SK-N-SH treated with all-trans-retinoic acid at 6 μM for 48 hours (cell line): ENCODE measurements around the gene QRFP.

ENCODE experiments used
- ATAC-seq: fragments of 200-7000 bp; cut with Tn5 transposase; 3 replicates; pipeline ENCODE4 v1.9.1; 2020; ENCODE audit warnings: mild to moderate bottlenecking, moderate library complexity
- ARNTL ChIP-seq: fragments of 450-650 bp; formaldehyde crosslinking; IDR thresholded peaks from 2 replicates; pipeline ENCODE4 v1.5.0; 2020; ENCODE audit warnings: low read depth, mild to moderate bottlenecking, moderate library complexity, borderline replicate concordance
- BACH2 ChIP-seq: fragments of 250-450 bp; sonication (Bioruptor Pico); IDR thresholded peaks from 2 replicates; pipeline ENCODE4 v1.9.0; 2021; ENCODE audit warnings: mild to moderate bottlenecking, borderline replicate concordance
- CSDC2 ChIP-seq: fragments of 250-450 bp; sonication (Bioruptor Pico); IDR thresholded peaks from 2 replicates; pipeline ENCODE4 v1.5.0; 2020; ENCODE audit warnings: mild to moderate bottlenecking, moderate library complexity
- ESRRG ChIP-seq: fragments of 250-450 bp; sonication (Bioruptor Pico); IDR thresholded peaks from 2 replicates; pipeline ENCODE4 v1.6.1; 2021; ENCODE audit warnings: mild to moderate bottlenecking
- GLIS3 ChIP-seq: fragments of 250-450 bp; sonication (Bioruptor Pico); IDR thresholded peaks from 2 replicates; pipeline ENCODE4 v1.5.0; 2020; ENCODE audit warnings: mild to moderate bottlenecking, moderate library complexity
- ISL1 ChIP-seq: fragments of 250-450 bp; sonication (Bioruptor Pico); IDR thresholded peaks from 2 replicates; pipeline ENCODE4 v2.1.2; 2022; ENCODE audit warnings: mild to moderate bottlenecking, moderate library complexity
- OSR1 ChIP-seq: fragments of 250-450 bp; sonication (Bioruptor Pico); IDR thresholded peaks from 2 replicates; pipeline ENCODE4 v1.8.0; 2022; ENCODE audit warnings: moderate library complexity, mild to moderate bottlenecking, inconsistent platforms
- PATZ1 ChIP-seq: fragments of 250-450 bp; sonication (Bioruptor Pico); IDR thresholded peaks from 2 replicates; pipeline ENCODE4 v1.8.0; 2020; ENCODE audit warnings: mild to moderate bottlenecking, moderate library complexity, borderline replicate concordance
- POU6F1 ChIP-seq: fragments of 250-450 bp; sonication (Bioruptor Pico); IDR thresholded peaks from 2 replicates; pipeline ENCODE4 v1.8.0; 2021; ENCODE audit warnings: low read depth, mild to moderate bottlenecking, moderate library complexity, borderline replicate concordance
- PPARA ChIP-seq: fragments of 250-450 bp; sonication (Bioruptor Pico); IDR thresholded peaks from 2 replicates; pipeline ENCODE4 v1.5.0; 2020; ENCODE audit warnings: mild to moderate bottlenecking, borderline replicate concordance
- RARB ChIP-seq: fragments of 250-450 bp; sonication (Bioruptor Pico); IDR thresholded peaks from 2 replicates; pipeline ENCODE4 v1.8.0; 2021; ENCODE audit warnings: mild to moderate bottlenecking, moderate library complexity
- SNAI2 ChIP-seq: fragments of 250-450 bp; sonication (Bioruptor Pico); IDR thresholded peaks from 2 replicates; pipeline ENCODE4 v1.5.0; 2020; ENCODE audit warnings: mild to moderate bottlenecking, moderate library complexity
- TCF4 ChIP-seq: fragments of 250-450 bp; sonication (Bioruptor Pico); IDR thresholded peaks from 2 replicates; pipeline ENCODE4 v1.8.0; 2021; ENCODE audit warnings: mild to moderate bottlenecking, moderate library complexity, borderline replicate concordance
- TOX ChIP-seq: fragments of 250-450 bp; sonication (Bioruptor Pico); IDR thresholded peaks from 2 replicates; pipeline ENCODE4 v1.8.0; 2021; ENCODE audit warnings: mild to moderate bottlenecking, moderate library complexity, borderline replicate concordance
- ZC3H10 ChIP-seq: fragments of 250-450 bp; sonication (Bioruptor Pico); IDR thresholded peaks from 2 replicates; pipeline ENCODE4 v1.5.1; 2021; ENCODE audit warnings: mild to moderate bottlenecking, moderate library complexity
- ZFP3 ChIP-seq: fragments of 250-450 bp; sonication (Bioruptor Pico); IDR thresholded peaks from 2 replicates; pipeline ENCODE4 v1.5.0; 2020; ENCODE audit warnings: mild to moderate bottlenecking, moderate library complexity
- ZFP30 ChIP-seq: fragments of 450-650 bp; formaldehyde crosslinking; IDR thresholded peaks from 2 replicates; pipeline ENCODE4 v1.5.0; 2022; ENCODE audit warnings: mild to moderate bottlenecking, moderate library complexity
- ZNF565 ChIP-seq: fragments of 450-650 bp; formaldehyde crosslinking; conservative IDR thresholded peaks from 2 replicates; pipeline ENCODE4 v1.5.0; 2020; ENCODE audit warnings: low read depth, mild to moderate bottlenecking, moderate library complexity
- ZNF70 ChIP-seq: fragments of 450-650 bp; formaldehyde crosslinking; IDR thresholded peaks from 2 replicates; pipeline ENCODE4 v1.5.0; 2020; ENCODE audit warnings: mild to moderate bottlenecking, moderate library complexity
- ZNF8 ChIP-seq: fragments of 450-650 bp; formaldehyde crosslinking; IDR thresholded peaks from 2 replicates; pipeline ENCODE4 v1.5.0; 2020; ENCODE audit warnings: mild to moderate bottlenecking, moderate library complexity
- TF ChIP-seq, protein P1 (sequence below): fragments of 250-450 bp; sonication (Bioruptor Pico); IDR thresholded peaks from 2 replicates; pipeline ENCODE4 v1.5.1; 2021; ENCODE audit warnings: mild to moderate bottlenecking, moderate library complexity
- TF ChIP-seq, protein P2 (sequence below): fragments of 250-450 bp; sonication (Bioruptor Pico); IDR thresholded peaks from 2 replicates; pipeline ENCODE4 v1.5.0; 2020; ENCODE audit warnings: mild to moderate bottlenecking, moderate library complexity
- TF ChIP-seq, protein P3 (sequence below): fragments of 250-450 bp; sonication (Bioruptor Pico); IDR thresholded peaks from 2 replicates; pipeline ENCODE4 v1.5.1; 2020; ENCODE audit warnings: low read depth, mild to moderate bottlenecking, moderate library complexity

The QRFP gene

DNA sequence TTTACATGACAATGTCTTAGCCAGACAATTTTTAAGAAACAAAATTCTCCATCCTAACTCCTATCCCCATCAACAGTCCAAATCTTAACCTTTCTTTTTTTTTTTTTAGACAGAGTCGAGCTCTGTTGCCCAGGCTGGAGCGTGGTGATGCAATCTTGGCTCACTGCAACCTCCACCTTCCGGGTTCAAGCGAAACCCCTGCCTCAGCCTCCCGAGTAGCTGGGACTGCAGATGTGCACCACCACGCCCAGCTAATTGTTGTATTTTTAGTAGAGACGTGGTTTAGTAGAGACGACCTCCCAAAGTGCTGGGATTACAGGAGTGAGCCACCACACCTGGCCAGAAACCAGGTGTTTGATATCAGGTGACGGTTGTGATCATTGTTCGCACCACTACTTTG lies 51.4 kb downstream of the QRFP start:
- TF ChIP-seq ZFP30 (CRISPR knock-in tag) (no peak), SNAI2 (CRISPR knock-in tag) (no peak), CSDC2 (CRISPR knock-in tag) (no peak), RARB (CRISPR knock-in tag) (no peak), TCF4 (CRISPR knock-in tag) (no peak), PPARA (CRISPR knock-in tag) (no peak), ZNF8 (CRISPR knock-in tag) (no peak), ZFP3 (no peak), BACH2 (no peak), ZNF70 (CRISPR knock-in tag) (no peak), ESRRG (CRISPR knock-in tag) (no peak), ARNTL (CRISPR knock-in tag) (no peak), ISL1 (CRISPR knock-in tag) (no peak), ZNF565 (CRISPR knock-in tag) (no peak), TOX (no peak), OSR1 (CRISPR knock-in tag) (no peak)
- TF ChIP-seq, protein P1, sequence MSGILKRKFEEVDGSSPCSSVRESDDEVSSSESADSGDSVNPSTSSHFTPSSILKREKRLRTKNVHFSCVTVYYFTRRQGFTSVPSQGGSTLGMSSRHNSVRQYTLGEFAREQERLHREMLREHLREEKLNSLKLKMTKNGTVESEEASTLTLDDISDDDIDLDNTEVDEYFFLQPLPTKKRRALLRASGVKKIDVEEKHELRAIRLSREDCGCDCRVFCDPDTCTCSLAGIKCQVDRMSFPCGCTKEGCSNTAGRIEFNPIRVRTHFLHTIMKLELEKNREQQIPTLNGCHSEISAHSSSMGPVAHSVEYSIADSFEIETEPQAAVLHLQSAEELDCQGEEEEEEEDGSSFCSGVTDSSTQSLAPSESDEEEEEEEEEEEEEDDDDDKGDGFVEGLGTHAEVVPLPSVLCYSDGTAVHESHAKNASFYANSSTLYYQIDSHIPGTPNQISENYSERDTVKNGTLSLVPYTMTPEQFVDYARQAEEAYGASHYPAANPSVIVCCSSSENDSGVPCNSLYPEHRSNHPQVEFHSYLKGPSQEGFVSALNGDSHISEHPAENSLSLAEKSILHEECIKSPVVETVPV (CRISPR knock-in tag), result no peak
- TF ChIP-seq, protein P2, sequence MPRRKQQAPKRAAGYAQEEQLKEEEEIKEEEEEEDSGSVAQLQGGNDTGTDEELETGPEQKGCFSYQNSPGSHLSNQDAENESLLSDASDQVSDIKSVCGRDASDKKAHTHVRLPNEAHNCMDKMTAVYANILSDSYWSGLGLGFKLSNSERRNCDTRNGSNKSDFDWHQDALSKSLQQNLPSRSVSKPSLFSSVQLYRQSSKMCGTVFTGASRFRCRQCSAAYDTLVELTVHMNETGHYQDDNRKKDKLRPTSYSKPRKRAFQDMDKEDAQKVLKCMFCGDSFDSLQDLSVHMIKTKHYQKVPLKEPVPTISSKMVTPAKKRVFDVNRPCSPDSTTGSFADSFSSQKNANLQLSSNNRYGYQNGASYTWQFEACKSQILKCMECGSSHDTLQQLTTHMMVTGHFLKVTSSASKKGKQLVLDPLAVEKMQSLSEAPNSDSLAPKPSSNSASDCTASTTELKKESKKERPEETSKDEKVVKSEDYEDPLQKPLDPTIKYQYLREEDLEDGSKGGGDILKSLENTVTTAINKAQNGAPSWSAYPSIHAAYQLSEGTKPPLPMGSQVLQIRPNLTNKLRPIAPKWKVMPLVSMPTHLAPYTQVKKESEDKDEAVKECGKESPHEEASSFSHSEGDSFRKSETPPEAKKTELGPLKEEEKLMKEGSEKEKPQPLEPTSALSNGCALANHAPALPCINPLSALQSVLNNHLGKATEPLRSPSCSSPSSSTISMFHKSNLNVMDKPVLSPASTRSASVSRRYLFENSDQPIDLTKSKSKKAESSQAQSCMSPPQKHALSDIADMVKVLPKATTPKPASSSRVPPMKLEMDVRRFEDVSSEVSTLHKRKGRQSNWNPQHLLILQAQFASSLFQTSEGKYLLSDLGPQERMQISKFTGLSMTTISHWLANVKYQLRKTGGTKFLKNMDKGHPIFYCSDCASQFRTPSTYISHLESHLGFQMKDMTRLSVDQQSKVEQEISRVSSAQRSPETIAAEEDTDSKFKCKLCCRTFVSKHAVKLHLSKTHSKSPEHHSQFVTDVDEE (CRISPR knock-in tag), result no peak
- TF ChIP-seq, all 23 proteins: peak for 0
- ATAC-seq, result no peak

DNA sequence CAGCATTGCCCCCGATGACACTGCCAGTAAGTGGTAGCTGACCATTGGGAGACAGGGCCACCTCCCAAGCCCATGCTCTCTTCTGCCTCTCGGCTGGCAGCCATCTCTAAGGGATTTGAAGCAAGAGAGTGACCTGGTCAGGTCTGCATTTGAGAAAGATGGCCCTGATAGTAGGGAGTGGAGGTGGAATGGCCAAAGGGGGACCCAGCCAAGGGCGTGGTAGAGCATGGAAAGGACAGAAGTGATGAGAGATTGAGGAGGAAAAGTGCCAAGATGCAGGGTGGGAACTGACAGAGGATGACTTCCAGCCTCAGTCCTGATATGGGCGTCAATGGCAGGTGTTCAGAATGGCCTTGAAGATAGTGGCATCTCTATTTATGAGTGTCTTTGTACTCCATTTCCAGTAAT lies 52.6 kb downstream of the QRFP start:
- ATAC-seq, result no peak
- TF ChIP-seq, protein P2 (CRISPR knock-in tag), result no peak

- ATAC-seq, result no peak
- TF ChIP-seq ESRRG (CRISPR knock-in tag) (no peak), ARNTL (CRISPR knock-in tag) (no peak), ZC3H10 (no peak), POU6F1 (CRISPR knock-in tag) (no peak), ZNF565 (CRISPR knock-in tag) (no peak), ISL1 (CRISPR knock-in tag) (no peak), GLIS3 (CRISPR knock-in tag) (no peak), ZFP30 (CRISPR knock-in tag) (no peak), PATZ1 (no peak), ZNF70 (CRISPR knock-in tag) (no peak)
- TF ChIP-seq, protein P2 (CRISPR knock-in tag), result no peak
- TF ChIP-seq, protein P3, sequence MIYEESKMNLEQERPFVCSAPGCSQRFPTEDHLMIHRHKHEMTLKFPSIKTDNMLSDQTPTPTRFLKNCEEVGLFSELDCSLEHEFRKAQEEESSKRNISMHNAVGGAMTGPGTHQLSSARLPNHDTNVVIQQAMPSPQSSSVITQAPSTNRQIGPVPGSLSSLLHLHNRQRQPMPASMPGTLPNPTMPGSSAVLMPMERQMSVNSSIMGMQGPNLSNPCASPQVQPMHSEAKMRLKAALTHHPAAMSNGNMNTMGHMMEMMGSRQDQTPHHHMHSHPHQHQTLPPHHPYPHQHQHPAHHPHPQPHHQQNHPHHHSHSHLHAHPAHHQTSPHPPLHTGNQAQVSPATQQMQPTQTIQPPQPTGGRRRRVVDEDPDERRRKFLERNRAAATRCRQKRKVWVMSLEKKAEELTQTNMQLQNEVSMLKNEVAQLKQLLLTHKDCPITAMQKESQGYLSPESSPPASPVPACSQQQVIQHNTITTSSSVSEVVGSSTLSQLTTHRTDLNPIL (CRISPR knock-in tag), result no peak
Observed at GRCh38 chr9:130843049-130843908, 53.3 kb downstream of the QRFP start.
